ENCODE measurements around the gene GRIK3.

DNA sequence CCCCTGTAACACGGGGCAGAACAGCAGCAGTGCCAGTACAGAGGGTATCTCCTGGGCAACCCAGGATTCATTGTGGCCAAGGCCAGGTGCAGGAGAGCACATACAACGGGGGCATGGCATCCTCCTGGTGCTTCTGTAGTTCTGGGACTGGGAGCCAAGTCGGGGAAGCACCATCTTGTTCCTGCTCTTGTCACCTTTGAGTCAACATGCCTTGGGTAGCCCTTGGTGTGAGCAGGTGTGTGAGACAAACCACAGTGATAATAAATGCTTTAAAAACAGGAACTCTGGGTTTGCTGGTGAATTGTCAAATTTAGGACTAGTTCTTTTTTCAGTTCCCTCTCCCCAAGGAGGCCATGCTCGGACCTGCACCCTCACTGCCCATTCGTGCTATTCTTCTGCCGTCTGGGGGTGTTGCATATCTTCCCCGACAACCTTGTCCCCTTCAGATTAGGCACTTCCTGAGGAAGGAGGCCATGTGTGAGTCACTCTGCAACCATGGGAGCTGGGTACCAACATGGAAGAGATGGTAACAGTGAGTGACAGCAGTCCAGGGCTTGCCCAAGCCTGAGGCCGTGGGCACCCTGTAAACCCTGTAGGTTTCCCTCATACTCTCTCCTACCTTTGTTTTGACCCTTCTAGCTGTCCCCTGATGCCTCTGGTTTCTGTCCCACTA is 150.2 kb downstream of the GRIK3 start:
- TF ChIP-seq, protein P1, sequence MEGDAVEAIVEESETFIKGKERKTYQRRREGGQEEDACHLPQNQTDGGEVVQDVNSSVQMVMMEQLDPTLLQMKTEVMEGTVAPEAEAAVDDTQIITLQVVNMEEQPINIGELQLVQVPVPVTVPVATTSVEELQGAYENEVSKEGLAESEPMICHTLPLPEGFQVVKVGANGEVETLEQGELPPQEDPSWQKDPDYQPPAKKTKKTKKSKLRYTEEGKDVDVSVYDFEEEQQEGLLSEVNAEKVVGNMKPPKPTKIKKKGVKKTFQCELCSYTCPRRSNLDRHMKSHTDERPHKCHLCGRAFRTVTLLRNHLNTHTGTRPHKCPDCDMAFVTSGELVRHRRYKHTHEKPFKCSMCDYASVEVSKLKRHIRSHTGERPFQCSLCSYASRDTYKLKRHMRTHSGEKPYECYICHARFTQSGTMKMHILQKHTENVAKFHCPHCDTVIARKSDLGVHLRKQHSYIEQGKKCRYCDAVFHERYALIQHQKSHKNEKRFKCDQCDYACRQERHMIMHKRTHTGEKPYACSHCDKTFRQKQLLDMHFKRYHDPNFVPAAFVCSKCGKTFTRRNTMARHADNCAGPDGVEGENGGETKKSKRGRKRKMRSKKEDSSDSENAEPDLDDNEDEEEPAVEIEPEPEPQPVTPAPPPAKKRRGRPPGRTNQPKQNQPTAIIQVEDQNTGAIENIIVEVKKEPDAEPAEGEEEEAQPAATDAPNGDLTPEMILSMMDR (conservative IDR thresholded peaks at IDR 0.05; ENCODE audit: low read length) = no peak
- TF ChIP-seq EZH2phosphoT487 (IDR thresholded peaks at IDR 0.05; ENCODE audit: borderline replicate concordance, low read depth, low read length) = no peak

Data from OCI-LY7 (cell line).